Activated CD8-positive, alpha-beta memory T cell treated with anti-CD3 and anti-CD28 coated beads, Interleukin-2, amount 10 ng/mL, durations not matched to agents 7 days and 5 days (primary cell): ENCODE measurements around the gene IDUA. TPM values are rescaled to one million over a fixed set of nuclear protein-coding genes. Genes with fewer than 3 reads are reported as not detected.

Experiments used
- ATAC-seq: fragments of 150-1000 bp; cut with Tn5 transposase; one replicate; pipeline ENCODE4 v1.10.0; 2021; ENCODE audit warnings: moderate library complexity
- CTCF ChIA-PET: fragments of 350-600 bp; sonication (Branson Sonifier 250); formaldehyde crosslinking; loops from one replicate; lab custom pipeline; 2021; ENCODE audit warnings: antibody characterized with exemption; lab: Charles Lee
- DNase-seq: peaks from one replicate; pipeline ENCODE4 v3.0.0-alpha.2; 2020
- H3K27ac Mint-ChIP-seq: one replicate; pipeline ENCODE4 v1.8.0; 2021; ENCODE audit warnings: mild to moderate bottlenecking, mixed read lengths
- H3K27me3 Mint-ChIP-seq: one replicate; pipeline ENCODE4 v1.8.0; 2021; ENCODE audit warnings: mixed read lengths
- H3K36me3 Mint-ChIP-seq: one replicate; pipeline ENCODE4 v1.8.0; 2021; ENCODE audit warnings: mild to moderate bottlenecking, mixed read lengths
- H3K4me1 Mint-ChIP-seq: one replicate; pipeline ENCODE4 v1.8.0; 2021; ENCODE audit warnings: mixed read lengths
- H3K4me3 Mint-ChIP-seq: one replicate; pipeline ENCODE4 v1.8.0; 2021; ENCODE audit warnings: mild to moderate bottlenecking, moderate library complexity, mixed read lengths
- H3K9me3 Mint-ChIP-seq: one replicate; pipeline ENCODE4 v1.8.0; 2022; ENCODE audit warnings: low read depth, mixed read lengths
- total RNA-seq, 2 experiments: library from RNA; stranded (reverse); gene quantifications; one replicate each; pipeline ENCODE4 v1.2.3, GENCODE V29; 2021

The IDUA gene
- total RNA-seq, 2 experiments from 2014 or later, result 27.1 to 28.1 TPM

DNA sequence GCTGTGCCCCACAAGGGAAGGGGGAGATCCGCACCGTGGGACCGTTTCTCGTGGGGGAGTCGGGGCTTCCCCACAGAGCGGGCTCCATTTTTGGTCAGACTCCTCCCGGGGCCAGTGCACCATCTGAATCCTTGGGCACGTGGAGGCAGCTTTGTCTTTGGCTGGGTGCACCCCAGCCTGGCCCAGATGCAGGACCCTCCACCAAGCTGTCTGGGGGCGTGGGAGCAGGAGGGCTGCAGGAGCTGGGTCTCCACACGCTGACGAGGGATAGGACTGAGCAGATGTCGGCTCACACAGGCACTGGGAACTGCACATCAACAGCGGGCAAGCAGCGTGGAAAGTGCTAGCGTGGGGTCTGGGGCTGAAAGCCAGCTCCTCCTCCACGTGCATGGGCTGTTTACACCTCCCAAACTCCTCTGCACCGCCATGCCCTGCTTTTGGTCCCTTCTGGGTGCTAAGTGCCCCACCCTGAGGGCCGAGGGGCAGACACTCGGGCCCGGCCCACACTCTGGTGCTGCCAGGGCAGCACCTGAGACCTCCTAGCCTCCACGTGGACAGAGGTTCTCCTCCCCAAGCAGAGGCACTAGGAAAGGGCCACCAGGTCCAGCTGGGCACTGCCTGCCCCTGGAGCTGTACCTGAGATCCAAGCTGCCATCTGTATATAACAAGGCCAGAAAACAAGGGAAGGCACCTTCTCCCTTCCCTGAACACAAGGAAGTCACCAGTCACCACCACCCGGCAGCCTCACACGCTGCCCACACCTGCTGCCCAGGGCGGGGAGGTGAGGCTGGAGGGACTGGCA is 27.3 kb upstream of the IDUA start:
- Mint-ChIP-seq H3K4me1 (no peaks in the 10 kb centered on the region), H3K36me3 (no peaks in the 10 kb centered on the region), H3K4me3 (no peak overlapping the region), H3K27ac (no peak overlapping the region), H3K9me3 (no peaks in the 10 kb centered on the region), H3K27me3 (no peaks in the 10 kb centered on the region)
- DNase-seq (no peak), ATAC-seq (no peak)
- CTCF ChIA-PET, result no interaction called here

DNA sequence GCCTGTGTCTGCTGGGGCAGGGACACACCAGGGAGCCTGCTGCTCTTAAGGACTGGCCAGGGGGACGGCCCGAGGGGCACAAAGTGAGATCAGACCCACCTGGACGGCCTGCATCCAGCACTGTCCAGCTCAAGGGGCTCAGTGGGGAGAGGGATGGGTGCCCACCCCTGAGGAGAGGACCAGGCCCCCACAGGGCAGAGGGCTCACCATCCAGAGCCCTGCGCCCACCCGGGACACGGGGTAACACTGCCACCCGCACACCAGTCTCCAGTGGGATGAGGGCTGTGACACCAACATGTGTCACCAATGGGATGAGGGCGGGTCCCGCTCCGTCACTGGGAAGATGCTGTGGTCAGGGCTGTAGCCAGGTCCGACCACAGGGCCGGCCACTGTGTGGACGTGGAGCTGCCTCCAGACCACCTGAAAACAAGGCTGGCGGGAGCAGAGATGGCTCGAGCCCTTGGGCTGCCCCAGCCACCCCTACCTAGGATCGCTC is 26.7 kb upstream of the IDUA start:
- DNase-seq (no peak), ATAC-seq (no peak)
- no peaks in the 10 kb centered on the region for H3K9me3 Mint-ChIP-seq
- H3K4me3 Mint-ChIP-seq, result no peak overlapping the region
- H3K27ac Mint-ChIP-seq, result no peak overlapping the region
- no peaks in the 10 kb centered on the region for H3K36me3 Mint-ChIP-seq
- no peaks in the 10 kb centered on the region for H3K4me1 Mint-ChIP-seq
- CTCF ChIA-PET, result no interaction called here
- no peaks in the 10 kb centered on the region for H3K27me3 Mint-ChIP-seq

DNA sequence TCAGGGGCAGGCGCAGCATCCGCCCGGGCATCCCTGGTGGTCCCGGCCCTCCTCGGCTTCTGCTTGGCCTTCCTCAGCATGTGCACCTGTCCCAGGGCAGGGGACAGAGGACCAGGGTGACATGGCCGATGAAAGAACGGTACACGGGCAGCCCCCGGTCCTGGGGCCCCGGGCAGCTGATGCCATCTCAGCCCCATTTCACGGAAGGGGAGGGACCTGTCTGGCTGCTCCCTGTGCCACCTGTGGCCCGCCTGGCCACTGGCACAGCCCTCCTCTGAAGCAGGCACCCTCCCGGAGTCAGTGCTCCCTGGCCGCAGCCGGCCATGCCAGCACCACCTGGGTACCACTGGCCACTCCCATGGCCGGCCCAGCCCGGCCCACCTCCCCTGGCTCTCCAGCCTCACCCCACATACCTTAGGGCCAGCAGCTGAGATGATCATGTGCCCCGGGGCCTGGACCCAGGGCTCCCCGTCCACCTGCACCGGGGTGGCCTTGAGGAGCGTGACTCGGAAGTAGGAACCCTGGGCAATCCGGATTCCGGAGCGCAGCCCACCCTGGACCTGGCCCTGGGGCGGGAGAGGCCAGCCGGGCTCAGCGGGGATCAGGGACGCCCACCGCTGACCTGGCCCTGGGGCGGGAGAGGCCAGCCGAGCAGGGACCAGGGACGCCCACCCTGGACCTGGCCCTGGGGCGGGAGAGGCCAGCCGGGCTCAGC is 26.1 kb upstream of the IDUA start:
- no peak overlapping the region for H3K4me3 Mint-ChIP-seq
- H3K27me3 Mint-ChIP-seq, result no peaks in the 10 kb centered on the region
- no peak for DNase-seq
- CTCF ChIA-PET, result no interaction called here
- H3K27ac Mint-ChIP-seq, result no peak overlapping the region
- H3K36me3 Mint-ChIP-seq, result no peaks in the 10 kb centered on the region
- no peaks in the 10 kb centered on the region for H3K4me1 Mint-ChIP-seq
- no peaks in the 10 kb centered on the region for H3K9me3 Mint-ChIP-seq
- no peak for ATAC-seq

DNA sequence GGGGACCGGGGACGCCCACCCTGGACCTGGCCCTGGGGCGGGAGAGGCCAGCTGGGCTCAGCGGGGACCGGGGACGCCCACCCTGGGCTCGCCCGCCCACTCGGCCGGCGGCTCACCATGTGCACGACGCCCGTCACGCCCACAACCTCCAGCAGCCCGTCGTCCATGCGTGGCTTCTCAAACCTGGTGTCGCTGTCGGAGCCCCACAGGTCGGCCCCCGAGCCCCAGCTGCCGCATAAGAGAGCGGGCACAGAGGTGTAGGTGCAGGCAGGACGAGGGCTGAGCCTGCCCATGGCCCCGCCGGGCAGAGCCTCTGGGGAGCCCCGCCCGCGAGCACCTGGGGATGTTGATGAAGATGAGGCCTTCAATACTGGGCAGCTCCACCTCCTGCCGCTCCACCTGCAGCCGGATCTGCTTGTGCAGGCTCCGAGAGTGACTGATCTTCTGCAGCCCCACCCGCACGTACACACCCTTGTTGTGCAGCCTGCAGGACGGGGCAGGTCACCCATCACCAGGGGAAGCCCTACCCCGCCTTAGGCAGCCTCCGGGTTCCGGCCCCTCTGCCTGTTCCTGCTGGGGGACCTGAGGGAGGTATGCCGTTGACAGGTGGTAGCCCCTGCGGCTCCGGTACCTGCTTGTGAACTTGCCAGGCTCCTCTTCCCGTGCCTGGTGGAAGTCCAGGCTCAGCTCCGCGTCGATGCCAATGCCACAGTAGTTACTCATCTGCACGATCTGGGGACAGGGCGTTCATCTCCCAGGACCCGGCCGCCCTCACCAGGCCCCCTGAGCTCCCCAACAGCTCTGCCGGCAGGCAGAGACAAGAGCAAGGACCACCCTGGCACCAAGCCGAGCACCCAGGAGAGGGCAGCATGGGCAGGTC is 25.3 kb upstream of the IDUA start:
- ATAC-seq (no peak), DNase-seq (no peak)
- Mint-ChIP-seq H3K36me3 (no peaks in the 10 kb centered on the region), H3K4me1 (no peaks in the 10 kb centered on the region), H3K27ac (no peak overlapping the region), H3K4me3 (no peak overlapping the region), H3K27me3 (no peaks in the 10 kb centered on the region), H3K9me3 (no peaks in the 10 kb centered on the region)
- CTCF ChIA-PET, result no interaction called here

DNA sequence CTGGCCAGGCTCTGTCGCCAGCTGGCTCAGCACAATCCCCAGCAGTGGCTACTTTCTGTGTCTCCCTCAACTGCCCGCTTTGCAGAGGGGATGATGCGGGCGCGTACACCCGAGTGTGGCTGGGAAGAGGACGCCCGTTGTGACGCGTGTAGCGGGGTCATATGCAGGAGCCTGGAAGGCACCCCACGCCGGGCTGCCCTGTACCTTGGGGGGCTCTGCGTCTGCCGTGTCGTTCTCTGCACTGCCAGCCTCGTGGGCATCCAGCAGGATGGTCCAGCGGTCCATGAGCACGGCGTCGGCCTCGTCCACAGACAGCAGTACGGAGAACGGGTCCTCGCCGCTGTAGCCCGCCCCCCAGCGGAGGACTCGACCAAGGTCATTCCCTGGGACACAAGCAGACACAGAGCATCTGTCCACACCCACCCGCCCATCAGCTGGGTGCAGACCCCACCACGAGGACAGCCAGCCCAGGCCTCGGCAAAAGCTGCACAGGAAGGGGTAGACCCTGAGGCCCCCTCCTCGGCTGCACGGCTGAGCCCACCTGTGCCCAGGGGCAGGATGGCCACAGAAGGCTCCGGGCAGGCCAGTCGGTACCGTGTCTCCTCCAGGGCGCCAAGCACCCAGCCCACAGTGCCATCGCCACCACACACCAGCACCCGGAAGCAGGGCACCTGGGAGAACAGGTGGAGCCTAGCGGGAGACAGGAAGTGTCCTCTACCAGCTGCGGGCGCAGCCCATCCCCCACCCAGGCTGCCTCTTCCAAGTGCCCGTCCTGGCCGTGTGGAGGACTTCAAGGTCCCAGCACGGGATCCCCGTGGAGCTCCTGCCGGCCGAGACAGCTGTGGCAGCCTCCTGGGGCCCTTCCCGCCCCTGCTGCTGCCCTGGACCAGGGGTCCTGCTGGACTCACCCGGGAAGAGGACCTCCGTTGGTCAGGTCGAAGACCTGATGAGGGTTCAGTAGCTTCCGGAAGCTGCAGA is 24.3 kb upstream of the IDUA start:
- CTCF ChIA-PET, result no interaction called here
- no peak for DNase-seq
- Mint-ChIP-seq H3K4me3 (no peak overlapping the region), H3K27ac (no peak overlapping the region), H3K9me3 (no peaks in the 10 kb centered on the region), H3K36me3 (no peaks in the 10 kb centered on the region), H3K27me3 (no peaks in the 10 kb centered on the region), H3K4me1 (no peaks in the 10 kb centered on the region)
- ATAC-seq, result no peak

DNA sequence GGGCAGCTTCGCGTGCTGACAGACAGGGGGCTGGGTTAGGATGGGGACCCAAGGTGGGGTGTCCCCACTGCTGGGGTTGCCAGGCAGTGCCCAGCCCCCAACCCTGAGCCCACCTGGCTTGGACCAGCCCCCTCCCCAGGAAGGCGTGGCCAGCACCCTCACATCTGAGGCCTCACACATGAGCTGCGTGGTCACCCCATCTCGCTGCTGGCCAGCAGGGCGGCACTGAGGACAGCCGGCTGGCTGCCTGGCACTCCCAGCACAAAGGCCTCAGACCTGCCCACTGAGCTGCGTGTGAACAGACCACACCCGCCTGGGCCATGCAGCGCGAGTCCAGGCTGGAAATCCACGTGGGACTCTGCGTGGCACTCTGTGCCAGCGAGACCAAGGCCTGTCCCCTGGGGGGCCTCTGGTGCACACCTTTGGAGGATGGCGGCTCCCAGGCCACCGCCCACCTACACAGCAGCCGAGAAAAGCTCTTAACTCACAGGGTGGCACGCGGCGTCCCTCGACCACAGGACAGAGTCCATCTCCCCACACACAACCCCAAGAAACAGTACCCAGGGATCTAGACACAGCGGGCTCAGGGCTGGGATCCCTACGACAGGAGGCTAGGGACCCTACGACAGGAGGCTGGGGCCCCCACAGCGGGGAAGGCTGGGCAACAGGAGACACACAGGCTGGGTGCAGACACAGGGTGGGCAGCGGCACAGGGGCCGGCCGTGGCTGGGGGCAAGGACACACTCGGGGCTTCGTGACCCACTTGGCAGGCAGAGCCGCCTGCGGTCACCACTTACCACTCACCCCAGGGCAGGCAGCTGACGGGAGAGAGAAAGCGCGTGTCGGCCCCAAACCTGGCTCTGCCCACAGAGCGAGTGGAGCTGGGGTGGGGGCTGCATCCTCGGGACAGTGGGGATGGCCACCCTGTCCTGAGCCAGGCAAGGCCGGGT is 23.3 kb upstream of the IDUA start:
- ATAC-seq (no peak), DNase-seq (no peak)
- no peaks in the 10 kb centered on the region for H3K9me3 Mint-ChIP-seq
- no peaks in the 10 kb centered on the region for H3K4me1 Mint-ChIP-seq
- no peaks in the 10 kb centered on the region for H3K36me3 Mint-ChIP-seq
- CTCF ChIA-PET, result no interaction called here
- H3K27ac Mint-ChIP-seq, result no peak overlapping the region
- H3K4me3 Mint-ChIP-seq, result no peak overlapping the region
- no peaks in the 10 kb centered on the region for H3K27me3 Mint-ChIP-seq

DNA sequence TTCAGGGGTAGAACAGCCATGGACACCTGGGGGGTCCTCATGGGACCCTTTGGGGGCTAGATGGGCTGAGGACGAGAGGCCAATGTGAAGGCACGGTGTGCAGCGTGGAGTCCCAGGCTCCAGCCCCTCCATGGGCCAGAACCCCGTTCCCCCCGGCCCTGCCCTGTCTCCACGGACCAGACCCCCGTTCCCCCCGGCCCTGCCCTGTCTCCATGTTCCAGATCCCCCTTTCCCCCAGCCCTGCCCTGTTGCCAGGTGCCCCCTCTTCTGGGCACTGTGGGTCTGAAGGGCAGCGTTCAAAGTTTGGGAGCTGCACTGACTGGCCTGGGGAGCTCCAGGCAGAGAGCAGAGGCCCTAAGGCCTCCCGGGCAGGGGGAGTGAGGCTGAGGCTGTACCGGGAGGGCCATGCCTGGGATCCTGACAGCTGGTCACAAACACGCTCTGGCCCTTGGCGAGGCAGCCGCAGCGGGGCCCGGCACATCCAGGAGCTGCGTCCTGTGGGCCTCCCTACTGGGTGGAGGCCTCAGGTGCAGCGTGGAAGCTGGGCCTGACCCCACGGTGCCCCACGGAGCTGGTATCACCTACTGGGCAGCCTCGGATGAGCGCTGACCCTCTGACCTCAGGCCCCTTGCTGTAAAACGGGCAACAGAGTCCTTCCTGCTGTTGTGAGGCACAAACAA is 22.4 kb upstream of the IDUA start:
- Mint-ChIP-seq H3K27ac (no peak overlapping the region), H3K27me3 (no peaks in the 10 kb centered on the region), H3K9me3 (no peaks in the 10 kb centered on the region), H3K4me3 (no peak overlapping the region), H3K4me1 (no peaks in the 10 kb centered on the region), H3K36me3 (no peaks in the 10 kb centered on the region)
- DNase-seq (no peak), ATAC-seq (no peak)
- CTCF ChIA-PET, result no interaction called here

DNA sequence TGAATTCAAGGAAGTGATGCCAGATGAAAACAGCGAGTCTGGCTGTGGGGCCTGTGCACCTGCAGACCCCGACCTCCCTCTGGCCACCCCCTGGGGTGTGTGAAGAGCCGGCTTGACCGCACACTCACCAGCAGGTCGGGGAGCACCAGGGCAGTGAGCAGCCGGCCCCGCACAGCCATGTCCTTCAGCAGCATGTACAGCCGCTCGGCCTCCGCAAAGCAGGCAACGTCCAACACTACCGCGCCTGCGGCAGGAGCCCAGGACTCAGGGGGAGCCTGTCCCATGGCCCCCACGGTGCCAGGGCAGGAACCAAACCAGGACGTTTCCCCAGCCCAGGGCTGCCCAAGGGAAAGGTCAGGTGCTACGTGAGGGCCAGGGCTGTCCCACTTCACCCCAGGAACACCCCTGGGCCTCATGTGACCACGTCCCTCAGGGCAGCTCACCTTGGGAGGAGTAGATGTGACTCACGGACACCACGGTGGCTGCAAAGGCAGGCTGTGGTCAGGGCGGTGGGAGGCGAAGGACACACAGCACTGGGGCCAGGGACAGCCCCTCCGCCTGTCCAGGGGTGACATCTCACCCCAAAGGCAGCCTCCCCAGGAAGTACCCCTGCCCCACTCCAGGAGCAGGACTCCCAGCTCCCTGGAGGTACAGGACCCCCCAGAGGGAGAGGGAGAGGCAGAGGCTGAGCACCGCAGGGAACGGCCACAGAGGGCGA is 21.6 kb upstream of the IDUA start:
- no peak for DNase-seq
- Mint-ChIP-seq H3K9me3 (no peaks in the 10 kb centered on the region), H3K27me3 (no peaks in the 10 kb centered on the region), H3K4me3 (no peak overlapping the region), H3K27ac (no peak overlapping the region), H3K36me3 (no peaks in the 10 kb centered on the region), H3K4me1 (peaks cover 2% of the 10 kb centered on the region)
- CTCF ChIA-PET, result no interaction called here
- no peak for ATAC-seq

DNA sequence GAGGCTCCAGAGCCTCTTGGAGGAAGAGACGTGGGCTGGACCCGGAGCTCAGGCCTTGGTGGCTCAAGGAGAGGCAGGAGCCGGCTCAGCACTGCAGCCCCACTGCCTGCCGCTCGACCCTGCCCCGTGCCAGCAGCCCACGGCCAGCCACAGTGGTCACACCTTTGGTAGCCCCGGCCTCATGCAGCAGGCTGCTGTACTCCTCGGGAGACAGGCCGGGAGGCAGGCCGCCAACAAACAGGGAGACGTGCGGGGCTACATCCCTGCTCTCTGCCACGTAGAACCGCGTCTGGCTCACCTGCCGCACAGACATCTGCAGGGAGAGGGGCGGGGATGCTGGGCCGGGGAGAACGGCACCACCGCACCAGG is 21.1 kb upstream of the IDUA start:
- Mint-ChIP-seq H3K27ac (no peak overlapping the region), H3K9me3 (no peaks in the 10 kb centered on the region), H3K4me1 (peaks cover 7% of the 10 kb centered on the region), H3K36me3 (no peaks in the 10 kb centered on the region), H3K4me3 (no peak overlapping the region), H3K27me3 (no peaks in the 10 kb centered on the region)
- CTCF ChIA-PET, result no interaction called here
- no peak for DNase-seq
- no peak for ATAC-seq

DNA sequence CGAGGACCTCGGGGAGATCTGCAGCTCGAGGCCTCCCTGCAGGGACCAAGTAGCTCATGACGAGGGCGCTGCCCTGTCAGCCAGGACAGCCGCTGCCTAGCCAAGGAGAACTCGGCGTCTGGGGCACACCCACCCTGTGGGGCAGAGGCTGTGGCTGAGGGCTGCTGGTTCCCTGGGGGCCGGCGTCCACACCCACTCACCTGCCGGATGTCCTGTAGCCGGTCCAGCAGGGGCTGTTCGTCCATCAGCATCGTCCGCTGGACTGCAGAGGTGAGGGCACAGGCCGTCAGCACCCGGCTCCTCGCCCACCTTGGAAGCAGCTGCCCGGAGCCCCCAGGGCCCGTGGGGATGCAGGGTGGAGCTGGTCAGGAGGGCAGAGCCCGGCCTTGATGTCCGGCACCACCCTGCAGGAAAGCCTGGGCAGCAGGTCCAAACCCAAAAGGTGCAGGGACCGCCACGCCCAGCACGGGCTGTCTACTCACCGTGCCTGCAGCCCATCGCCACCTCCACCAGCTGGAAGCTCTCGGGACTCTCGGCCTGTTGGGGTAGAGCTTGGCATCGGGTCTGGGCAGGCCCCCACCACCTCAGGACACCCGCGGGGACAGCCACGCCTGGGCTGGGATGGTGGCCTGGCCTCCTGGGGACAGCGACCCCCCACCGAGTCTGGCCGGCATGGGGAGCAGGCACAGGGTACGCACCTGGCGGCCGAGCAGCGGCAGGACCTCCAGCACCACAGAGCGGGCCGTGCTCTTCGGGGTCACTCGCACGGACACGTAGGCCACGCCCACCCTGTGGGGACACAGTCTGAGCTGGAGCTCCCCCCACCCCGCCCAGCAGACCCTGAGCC is 20.4 kb upstream of the IDUA start:
- Mint-ChIP-seq H3K9me3 (no peaks in the 10 kb centered on the region), H3K4me3 (no peak overlapping the region), H3K36me3 (no peaks in the 10 kb centered on the region), H3K4me1 (peaks cover 14% of the 10 kb centered on the region), H3K27ac (no peak overlapping the region), H3K27me3 (no peaks in the 10 kb centered on the region)
- CTCF ChIA-PET, result no interaction called here
- DNase-seq (no peak), ATAC-seq (no peak)
